Breast epithelium (tissue), 4 donors: ENCODE results near the gene KIFAP3. TPM values are rescaled to one million over a fixed set of nuclear protein-coding genes. Genes with fewer than 3 reads are reported as not detected.
A peak's percentile ranks its signal among the peaks of the same experiment; 100 is the strongest.
"Not testable (repeated sequence)": the region's sequence is repeated elsewhere in the genome, so short reads cannot be mapped to it uniquely, and the experiment has no call there.

Source experiments
- DNase-seq, 2 donors: peaks; one replicate each; pipeline ENCODE4 v3.0.0-alpha.2; 2019; ENCODE audit warnings: low spot score in 2 of 2
- H3K27ac ChIP-seq, 2 donors: fragments of 200-600 bp; sonication (generic) in 1 of 2; one replicate each; pipeline ENCODE4 v1.5.1; 2016 to 2019; ENCODE audit warnings: mild to moderate bottlenecking in 1 of 2
- H3K27me3 ChIP-seq, 2 donors: fragments of 200-600 bp; sonication (generic) in 1 of 2; one replicate each; pipeline versions ENCODE4 v1.5.1 to v1.6.0; 2017 to 2019; ENCODE audit warnings: control low read depth in 1 of 2, mild to moderate bottlenecking in 1 of 2
- H3K36me3 ChIP-seq: fragments of 200-600 bp; one replicate; pipeline ENCODE4 v1.5.1; 2019
- H3K4me1 ChIP-seq, 2 donors: fragments of 200-600 bp; sonication (generic); one replicate each; pipeline ENCODE4 v1.5.1; 2016 to 2019; ENCODE audit warnings: control low read depth in 1 of 2
- H3K4me3 ChIP-seq, 3 donors: fragments of 200-600 bp; sonication (generic); 1 replicate in 2 of 3; 2 replicates in 1 of 3; pipeline ENCODE4 v1.5.1; 2016 to 2019; ENCODE audit warnings: mild to moderate bottlenecking in 3 of 3, moderate library complexity in 2 of 3
- H3K9me3 ChIP-seq, 2 donors: fragments of 200-600 bp; sonication (generic) in 1 of 2; one replicate each; pipeline ENCODE4 v1.5.1; 2016 to 2019; ENCODE audit warnings: control low read depth in 1 of 2
- POLR2A ChIP-seq: fragments of 450-650 bp; IDR thresholded peaks from one replicate; pipeline ENCODE4 v1.6.1; 2016; ENCODE audit warnings: antibody characterized with exemption, mild to moderate bottlenecking, moderate library complexity
- POLR2AphosphoS5 ChIP-seq, 3 donors: sonication (generic); formaldehyde crosslinking; IDR thresholded peaks; one replicate each; pipeline ENCODE4 v1.6.1; 2017; ENCODE audit warnings: antibody characterized with exemption in 3 of 3
- intact Hi-C: fragments of 100-400 bp; cut with DNase I; formaldehyde crosslinking; loops from one replicate; pipeline ENCODE4 v1.15.1; 2023; ENCODE audit warnings: low total_unique reads
- total RNA-seq, 3 donors: library from RNA; depleted of rRNA; stranded (reverse); fragments of >200 nt; gene quantifications; one replicate each; pipeline ENCODE4 v1.1.0, GENCODE V29; 2016
- TF ChIP-seq, protein P1 (sequence below), 3 donors: fragments of 450-650 bp; IDR thresholded peaks; one replicate each; pipeline ENCODE4 v1.5.1; 2016 to 2017; ENCODE audit warnings: antibody characterized with exemption in 3 of 3, mild to moderate bottlenecking in 3 of 3, moderate library complexity in 3 of 3

Gene KIFAP3
- 10 to 100 TPM; 29.0 to 41.1 (median 37.7) TPM for total RNA-seq

DNA sequence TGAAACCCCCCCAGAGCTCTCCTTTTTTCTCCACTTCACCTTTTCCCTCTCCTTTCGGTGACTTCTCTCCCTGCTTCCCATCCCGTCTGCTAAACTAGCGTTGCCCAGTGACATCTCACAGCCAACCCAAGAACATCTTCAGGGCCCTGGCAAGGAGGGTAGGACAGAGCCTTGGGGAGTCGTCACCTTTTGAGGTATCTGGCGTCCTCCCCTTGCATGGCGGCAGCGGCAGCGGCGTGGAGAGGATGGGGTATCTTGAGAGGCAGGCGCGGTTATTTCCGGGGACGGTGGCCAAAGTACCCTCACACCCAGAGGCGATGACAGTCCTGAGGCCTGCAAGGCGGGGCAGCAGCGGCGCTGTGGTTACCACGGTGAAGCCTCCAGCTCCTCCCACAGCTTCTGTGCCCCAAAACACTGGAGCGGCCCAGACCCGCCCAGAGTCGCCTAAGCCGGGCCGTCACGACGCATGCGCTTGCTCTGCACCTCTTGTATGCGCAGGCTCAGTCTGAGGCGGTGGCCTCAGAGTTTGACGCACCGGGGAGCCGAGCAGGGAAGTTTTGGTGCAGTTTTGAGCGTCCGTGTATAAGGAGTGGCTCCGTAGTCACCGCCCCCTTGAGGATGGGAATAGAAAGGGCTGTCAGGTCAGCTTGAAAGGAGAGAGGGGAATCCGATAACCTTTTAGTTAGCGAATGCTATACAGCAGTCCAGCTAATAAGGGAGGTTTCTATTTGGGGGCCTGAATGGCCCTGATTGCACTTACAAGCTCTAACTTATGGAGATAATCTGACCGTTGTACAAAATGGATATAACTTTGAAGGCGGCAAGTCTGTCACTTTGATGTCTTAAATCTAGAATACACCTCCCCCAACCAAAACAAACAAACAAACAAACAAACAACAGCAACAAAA is at the start of gene KIFAP3:
Gene KIFAP3, minus strand, starts transcription at position 446 of the 908 bp plus-strand sequence. Its CDS starts 228 bp downstream, at position 218.
- peak within 1 kb of the TSS; percentile 66 to 86 (median 80) for H3K4me3 ChIP-seq
- H3K9me3 ChIP-seq = peaks cover 6 to 7% of the 10 kb centered on the region in 2 donors
- H3K27ac ChIP-seq = peak within 1 kb of the TSS; percentile 87 to 90
- H3K36me3 ChIP-seq = no peaks in the 10 kb centered on the region
- intact Hi-C loops = no loop called here
- TF ChIP-seq, protein P1, sequence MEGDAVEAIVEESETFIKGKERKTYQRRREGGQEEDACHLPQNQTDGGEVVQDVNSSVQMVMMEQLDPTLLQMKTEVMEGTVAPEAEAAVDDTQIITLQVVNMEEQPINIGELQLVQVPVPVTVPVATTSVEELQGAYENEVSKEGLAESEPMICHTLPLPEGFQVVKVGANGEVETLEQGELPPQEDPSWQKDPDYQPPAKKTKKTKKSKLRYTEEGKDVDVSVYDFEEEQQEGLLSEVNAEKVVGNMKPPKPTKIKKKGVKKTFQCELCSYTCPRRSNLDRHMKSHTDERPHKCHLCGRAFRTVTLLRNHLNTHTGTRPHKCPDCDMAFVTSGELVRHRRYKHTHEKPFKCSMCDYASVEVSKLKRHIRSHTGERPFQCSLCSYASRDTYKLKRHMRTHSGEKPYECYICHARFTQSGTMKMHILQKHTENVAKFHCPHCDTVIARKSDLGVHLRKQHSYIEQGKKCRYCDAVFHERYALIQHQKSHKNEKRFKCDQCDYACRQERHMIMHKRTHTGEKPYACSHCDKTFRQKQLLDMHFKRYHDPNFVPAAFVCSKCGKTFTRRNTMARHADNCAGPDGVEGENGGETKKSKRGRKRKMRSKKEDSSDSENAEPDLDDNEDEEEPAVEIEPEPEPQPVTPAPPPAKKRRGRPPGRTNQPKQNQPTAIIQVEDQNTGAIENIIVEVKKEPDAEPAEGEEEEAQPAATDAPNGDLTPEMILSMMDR (IDR thresholded peaks at IDR 0.05) = peak; percentile 34 to 46 (median 43)
- TF ChIP-seq POLR2A (peak; percentile 26), POLR2AphosphoS5 (IDR thresholded peaks at IDR 0.05) (peak; percentile 37 to 88 (median 74))
- no peaks in the 10 kb centered on the region for H3K4me1 ChIP-seq
- DNase-seq = peak; percentile 93 to 96
- no peaks in the 10 kb centered on the region for H3K27me3 ChIP-seq

DNA sequence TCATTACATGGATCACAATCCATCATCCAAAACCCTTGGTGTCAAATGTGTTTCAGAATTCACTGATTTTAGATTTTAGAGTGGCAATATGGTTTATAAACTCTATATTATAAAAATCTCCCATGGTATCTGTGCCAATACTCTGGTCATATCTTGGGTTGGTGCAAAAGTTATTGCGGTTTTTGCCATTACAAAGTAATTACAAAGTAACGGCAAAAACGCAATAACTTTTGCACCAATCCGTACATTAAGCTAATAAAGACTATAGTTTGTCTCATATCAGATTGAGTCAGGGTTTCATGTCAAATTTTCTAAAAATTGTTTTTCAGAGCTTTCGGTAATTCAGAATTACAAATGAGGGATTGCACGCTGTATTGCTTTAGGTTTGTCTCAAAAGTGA is 47.9 kb upstream of the KIFAP3 start:
- Histone ChIP-seq H3K4me3 (no peak overlapping the region), H3K27ac (no peak overlapping the region), H3K4me1 (no peaks in the 10 kb centered on the region), H3K36me3 (no peaks in the 10 kb centered on the region), H3K27me3 (no peaks in the 10 kb centered on the region), H3K9me3 (no peaks in the 10 kb centered on the region)
- DNase-seq = no peak
- intact Hi-C loops = loop anchor here (10.0 kb wide), 1 partner anchor 1388 kb away; no protein-coding TSS in a partner anchor
- TF ChIP-seq, protein P1 (IDR thresholded peaks at IDR 0.05) = no peak
- TF ChIP-seq POLR2A = no peak
- TF ChIP-seq POLR2AphosphoS5 (IDR thresholded peaks at IDR 0.05) = no peak

DNA sequence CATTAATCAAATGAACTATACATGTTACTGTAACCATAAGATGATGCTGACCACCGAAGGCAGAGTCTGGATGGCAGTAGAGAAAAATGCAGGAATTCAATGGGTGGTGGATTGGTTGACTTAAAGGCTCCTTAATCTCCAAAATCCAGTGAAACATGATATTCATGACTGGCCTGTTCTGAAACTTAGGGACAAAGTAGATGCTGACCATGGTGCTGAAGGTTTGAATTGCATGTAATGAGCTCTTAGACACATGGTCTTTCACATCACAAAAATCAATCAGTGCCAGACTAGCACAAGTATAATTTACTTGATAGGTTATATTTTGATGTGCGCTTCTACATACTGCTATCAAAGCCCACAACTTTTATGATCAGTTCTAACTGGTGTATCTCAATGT is 40.4 kb upstream of the KIFAP3 start:
- H3K27ac ChIP-seq = no peak overlapping the region
- H3K36me3 ChIP-seq = no peaks in the 10 kb centered on the region
- no peak for TF ChIP-seq POLR2A
- TF ChIP-seq POLR2AphosphoS5 (IDR thresholded peaks at IDR 0.05) = no peak
- TF ChIP-seq, protein P1 (IDR thresholded peaks at IDR 0.05) = no peak
- H3K4me3 ChIP-seq = no peak overlapping the region
- intact Hi-C loops = no loop called here
- DNase-seq = no peak
- H3K4me1 ChIP-seq = no peaks in the 10 kb centered on the region
- no peaks in the 10 kb centered on the region for H3K9me3 ChIP-seq
- H3K27me3 ChIP-seq = no peaks in the 10 kb centered on the region

DNA sequence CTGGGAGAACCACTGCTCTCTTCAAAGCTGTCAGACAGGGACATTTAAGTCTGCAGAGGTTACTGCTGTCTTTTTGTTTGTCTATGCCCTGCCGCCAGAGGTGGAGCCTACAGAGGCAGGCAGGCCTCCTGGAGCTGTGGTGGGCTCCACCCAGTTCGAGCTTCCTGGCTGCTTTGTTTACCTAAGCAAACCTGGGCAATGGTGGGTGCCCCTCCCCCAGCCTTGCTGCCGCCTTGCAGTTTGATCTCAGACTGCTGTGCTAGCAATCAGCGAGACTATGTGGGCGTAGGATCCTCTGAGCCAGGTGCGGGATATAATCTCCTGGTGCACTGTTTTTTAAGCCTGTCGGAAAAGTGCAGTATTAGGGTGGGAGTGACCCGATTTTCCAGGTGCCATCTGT is 38.6 kb upstream of the KIFAP3 start:
- intact Hi-C loops, H3K9me3 ChIP-seq, H3K27me3 ChIP-seq: not testable (repeated sequence)

GRCh38 chr1:170097449-170097948 is 23.0 kb upstream of the KIFAP3 start:
- H3K27ac ChIP-seq = no peak overlapping the region
- H3K4me1 ChIP-seq = peaks cover 0 to 4% of the 10 kb centered on the region in 2 donors
- H3K36me3 ChIP-seq = no peaks in the 10 kb centered on the region
- TF ChIP-seq, protein P1 (IDR thresholded peaks at IDR 0.05) = no peak
- TF ChIP-seq POLR2AphosphoS5 (IDR thresholded peaks at IDR 0.05) (no peak), POLR2A (no peak)
- H3K9me3 ChIP-seq = no peaks in the 10 kb centered on the region
- no peaks in the 10 kb centered on the region for H3K27me3 ChIP-seq
- intact Hi-C loops = no loop called here
- no peak overlapping the region for H3K4me3 ChIP-seq
- DNase-seq = no peak

More for the DNA sequence above, 38.6 kb upstream of the KIFAP3 start:
- H3K4me3 ChIP-seq, H3K4me1 ChIP-seq, DNase-seq, H3K27ac ChIP-seq, H3K36me3 ChIP-seq: not testable (repeated sequence)
